ENCODE data around the gene RCC1. TPM values are rescaled to one million over a fixed set of nuclear protein-coding genes. Genes with fewer than 3 reads are reported as not detected.
"Not testable (repeated sequence)": the region's sequence is repeated elsewhere in the genome, so short reads cannot be mapped to it uniquely, and the experiment has no call there.

RCC1 gene
- total RNA-seq, 1 donor from 2014 or later = 20.5 TPM

GRCh38 chr1:28518000-28518744, 12.3 kb downstream of the RCC1 start:
- no peak for DNase-seq (ENCODE audit: low spot score)
- Mint-ChIP-seq H3K9me3 (ENCODE audit: low read depth) (no peaks in the 10 kb centered on the region), H3K4me1 (ENCODE audit: low read depth) (peaks cover 19% of the 10 kb centered on the region), H3K27me3 (ENCODE audit: low read depth) (no peaks in the 10 kb centered on the region), H3K4me3 (ENCODE audit: unreplicated experiment) (peak overlapping the region; percentile 78), H3K27ac (ENCODE audit: unreplicated experiment) (peak overlapping the region; percentile 91), H3K36me3 (ENCODE audit: low read depth) (no peaks in the 10 kb centered on the region)
- TF ChIP-seq, protein P1, sequence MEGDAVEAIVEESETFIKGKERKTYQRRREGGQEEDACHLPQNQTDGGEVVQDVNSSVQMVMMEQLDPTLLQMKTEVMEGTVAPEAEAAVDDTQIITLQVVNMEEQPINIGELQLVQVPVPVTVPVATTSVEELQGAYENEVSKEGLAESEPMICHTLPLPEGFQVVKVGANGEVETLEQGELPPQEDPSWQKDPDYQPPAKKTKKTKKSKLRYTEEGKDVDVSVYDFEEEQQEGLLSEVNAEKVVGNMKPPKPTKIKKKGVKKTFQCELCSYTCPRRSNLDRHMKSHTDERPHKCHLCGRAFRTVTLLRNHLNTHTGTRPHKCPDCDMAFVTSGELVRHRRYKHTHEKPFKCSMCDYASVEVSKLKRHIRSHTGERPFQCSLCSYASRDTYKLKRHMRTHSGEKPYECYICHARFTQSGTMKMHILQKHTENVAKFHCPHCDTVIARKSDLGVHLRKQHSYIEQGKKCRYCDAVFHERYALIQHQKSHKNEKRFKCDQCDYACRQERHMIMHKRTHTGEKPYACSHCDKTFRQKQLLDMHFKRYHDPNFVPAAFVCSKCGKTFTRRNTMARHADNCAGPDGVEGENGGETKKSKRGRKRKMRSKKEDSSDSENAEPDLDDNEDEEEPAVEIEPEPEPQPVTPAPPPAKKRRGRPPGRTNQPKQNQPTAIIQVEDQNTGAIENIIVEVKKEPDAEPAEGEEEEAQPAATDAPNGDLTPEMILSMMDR (IDR thresholded peaks at IDR 0.05) = peak; percentile 100

DNA sequence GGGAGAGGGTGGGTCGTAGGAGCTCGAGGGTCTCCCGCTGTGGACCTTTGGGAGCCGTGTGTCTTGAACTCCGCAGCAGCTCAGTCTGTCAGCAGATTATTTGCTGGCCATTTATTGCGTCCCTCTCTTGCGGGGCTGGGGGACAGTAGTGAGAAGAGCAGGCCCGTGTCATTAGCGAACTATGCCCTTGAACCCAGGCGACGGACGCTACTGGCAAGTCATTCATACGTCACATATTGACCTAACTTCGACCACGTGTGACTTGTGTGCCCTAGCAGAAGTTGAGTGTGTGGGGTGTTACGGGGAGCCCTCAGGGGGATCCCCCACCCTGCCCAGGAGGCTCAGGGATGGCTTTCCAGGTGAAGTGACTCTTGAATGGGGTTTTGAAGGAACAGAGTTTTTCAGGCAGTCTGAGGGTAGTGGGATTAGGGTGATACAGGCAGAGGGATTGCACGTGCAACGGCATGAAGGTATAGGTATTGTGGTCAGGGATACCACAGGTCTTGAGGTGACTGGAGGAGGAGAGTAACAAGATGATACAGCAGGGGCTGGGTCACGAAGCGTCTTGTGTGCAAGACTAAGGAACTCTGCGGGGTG, 13.0 kb downstream of the RCC1 start:
- Mint-ChIP-seq H3K27me3 (ENCODE audit: low read depth) (no peaks in the 10 kb centered on the region), H3K9me3 (ENCODE audit: low read depth) (no peaks in the 10 kb centered on the region), H3K4me1 (ENCODE audit: low read depth) (peaks cover 19% of the 10 kb centered on the region), H3K27ac (ENCODE audit: unreplicated experiment) (peak overlapping the region; percentile 74), H3K4me3 (ENCODE audit: unreplicated experiment) (peak overlapping the region; percentile 76), H3K36me3 (ENCODE audit: low read depth) (no peaks in the 10 kb centered on the region)
- TF ChIP-seq, protein P1 (IDR thresholded peaks at IDR 0.05) = no peak
- DNase-seq (ENCODE audit: low spot score) = no peak

- Mint-ChIP-seq H3K27me3 (ENCODE audit: low read depth) (no peaks in the 10 kb centered on the region), H3K27ac (ENCODE audit: unreplicated experiment) (no peak overlapping the region)
These were observed 14.3 kb downstream of the RCC1 start for GRCh38 chr1:28519946-28520725.

DNA sequence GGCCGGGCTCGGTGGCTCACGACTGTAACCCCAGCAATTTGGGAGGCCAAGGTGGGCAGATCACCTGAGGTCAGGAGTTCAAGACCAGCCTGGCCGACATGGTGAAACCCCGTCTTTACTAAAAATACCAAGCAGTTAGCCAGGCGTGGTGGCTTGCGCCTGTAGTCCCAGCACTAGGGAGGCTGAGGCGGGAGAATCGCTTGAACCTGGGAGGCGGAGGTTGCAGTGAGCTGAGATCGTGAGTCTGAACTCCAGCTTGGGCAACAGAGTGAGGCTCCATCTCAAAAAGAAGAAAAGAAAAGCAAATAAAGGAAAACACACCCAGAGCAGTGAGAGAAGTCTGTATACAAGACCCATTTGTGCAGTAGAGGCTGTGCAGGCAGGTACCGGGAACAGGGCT, 15.0 kb downstream of the RCC1 start:
- H3K4me1 Mint-ChIP-seq (ENCODE audit: low read depth) = peaks cover 19% of the 10 kb centered on the region
- H3K27ac Mint-ChIP-seq (ENCODE audit: unreplicated experiment) = not testable (repeated sequence)

More at GRCh38 chr1:28519946-28520725, 14.3 kb downstream of the RCC1 start:
- DNase-seq (ENCODE audit: low spot score) = no peak
- Mint-ChIP-seq H3K9me3 (ENCODE audit: low read depth) (no peaks in the 10 kb centered on the region), H3K36me3 (ENCODE audit: low read depth) (no peaks in the 10 kb centered on the region), H3K4me3 (ENCODE audit: unreplicated experiment) (no peak overlapping the region), H3K4me1 (ENCODE audit: low read depth) (peaks cover 19% of the 10 kb centered on the region)
- TF ChIP-seq, protein P1 (IDR thresholded peaks at IDR 0.05) = no peak

DNA sequence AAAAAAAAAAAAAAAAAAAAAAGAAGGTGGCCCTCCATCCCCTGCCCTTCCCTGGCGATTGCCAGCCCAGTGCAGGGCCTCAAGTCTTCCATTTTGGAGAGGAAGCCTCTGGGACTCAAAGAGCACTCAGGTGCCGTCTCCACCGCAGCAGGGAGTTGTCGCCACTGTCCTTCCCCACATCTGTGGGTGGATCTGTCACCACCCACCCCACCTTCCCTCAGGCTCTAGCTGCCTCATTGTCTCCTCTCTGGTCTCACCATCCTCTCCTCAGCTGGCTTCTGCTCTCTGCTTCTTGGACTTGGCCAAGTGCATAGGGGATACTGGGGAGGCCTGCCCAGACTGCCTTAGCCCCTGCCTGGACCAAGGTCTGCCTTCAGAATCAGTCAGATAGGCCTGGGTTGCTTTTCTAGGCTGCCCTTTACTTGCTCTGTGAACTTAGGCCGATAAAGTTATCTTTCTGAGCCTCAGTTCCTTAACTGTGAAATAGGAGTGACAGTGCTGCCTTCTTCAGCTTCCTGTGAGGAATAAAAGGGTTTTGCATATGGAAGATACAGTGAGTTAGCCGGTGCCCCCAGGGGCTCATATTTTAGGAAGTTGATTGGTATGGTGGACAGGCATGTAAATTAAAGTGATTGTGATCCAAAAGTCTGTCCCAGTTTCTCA, 15.8 kb downstream of the RCC1 start:
- H3K27ac Mint-ChIP-seq (ENCODE audit: unreplicated experiment) = no peak overlapping the region
- TF ChIP-seq, protein P1 (IDR thresholded peaks at IDR 0.05) = no peak
- no peak overlapping the region for H3K4me3 Mint-ChIP-seq (ENCODE audit: unreplicated experiment)
- H3K27me3 Mint-ChIP-seq (ENCODE audit: low read depth) = no peaks in the 10 kb centered on the region
- peaks cover 19% of the 10 kb centered on the region for H3K4me1 Mint-ChIP-seq (ENCODE audit: low read depth)
- DNase-seq (ENCODE audit: low spot score) = no peak
- no peaks in the 10 kb centered on the region for H3K9me3 Mint-ChIP-seq (ENCODE audit: low read depth)
- no peaks in the 10 kb centered on the region for H3K36me3 Mint-ChIP-seq (ENCODE audit: low read depth)

More for the DNA sequence above, 15.0 kb downstream of the RCC1 start:
- H3K9me3 Mint-ChIP-seq (ENCODE audit: low read depth); DNase-seq (ENCODE audit: low spot score); H3K36me3 Mint-ChIP-seq (ENCODE audit: low read depth); H3K27me3 Mint-ChIP-seq (ENCODE audit: low read depth); H3K4me3 Mint-ChIP-seq (ENCODE audit: unreplicated experiment): not testable (repeated sequence)

DNA sequence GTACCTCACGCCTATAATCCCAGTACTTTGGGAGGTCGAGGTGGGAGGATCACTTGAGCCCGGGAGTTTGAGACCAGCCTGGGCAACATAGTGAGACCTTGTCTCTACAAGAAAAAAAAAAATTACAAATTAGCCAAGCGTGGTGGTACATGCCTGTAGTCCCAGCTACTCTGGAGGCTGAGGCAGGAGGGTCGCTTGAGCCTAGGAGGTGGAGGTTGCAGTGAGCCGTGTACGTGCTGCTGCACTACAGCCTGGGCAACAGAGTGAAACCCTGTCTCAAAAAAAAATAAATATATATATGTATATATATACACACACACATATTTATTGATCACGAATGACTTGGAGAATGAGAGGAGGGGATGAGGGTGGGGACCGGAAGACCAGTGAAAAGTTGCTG, 16.7 kb downstream of the RCC1 start:
- not testable (repeated sequence) for H3K27me3 Mint-ChIP-seq (ENCODE audit: low read depth); DNase-seq (ENCODE audit: low spot score); H3K9me3 Mint-ChIP-seq (ENCODE audit: low read depth); H3K36me3 Mint-ChIP-seq (ENCODE audit: low read depth); H3K27ac Mint-ChIP-seq (ENCODE audit: unreplicated experiment); H3K4me3 Mint-ChIP-seq (ENCODE audit: unreplicated experiment)
- H3K4me1 Mint-ChIP-seq (ENCODE audit: low read depth) = peaks cover 14% of the 10 kb centered on the region

DNA sequence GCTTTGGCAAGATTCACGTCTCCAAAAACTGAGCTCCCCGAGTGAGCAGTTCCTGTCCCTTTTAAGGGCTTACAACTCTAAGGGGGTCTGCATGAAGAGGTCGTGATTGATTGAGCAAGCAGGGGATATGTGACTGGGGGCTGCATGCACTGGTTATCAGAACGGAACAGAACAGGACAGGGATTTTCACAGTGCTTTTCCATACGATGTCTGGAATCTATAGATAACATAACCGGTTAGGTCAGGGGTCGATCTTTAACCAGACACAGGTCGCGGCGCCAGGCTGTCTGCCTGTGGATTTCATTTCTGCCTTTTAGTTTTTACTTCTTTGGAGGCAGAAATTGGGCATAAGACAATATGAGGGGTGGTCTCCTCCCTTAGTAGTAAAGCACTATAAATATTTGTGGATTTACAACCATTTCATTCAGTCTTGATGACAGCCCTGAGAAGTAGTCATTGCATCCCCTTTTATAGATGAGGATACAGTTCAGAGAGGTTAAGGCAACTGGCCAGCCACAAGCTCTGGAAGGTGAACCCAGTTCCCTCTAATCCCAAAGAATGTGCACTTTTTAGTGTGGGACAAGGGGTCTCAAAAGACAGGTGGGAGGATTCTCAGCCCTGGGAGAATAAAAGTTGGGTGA, 19.3 kb downstream of the RCC1 start:
- H3K36me3 Mint-ChIP-seq (ENCODE audit: low read depth); H3K4me1 Mint-ChIP-seq (ENCODE audit: low read depth); H3K4me3 Mint-ChIP-seq (ENCODE audit: unreplicated experiment); DNase-seq (ENCODE audit: low spot score); H3K27ac Mint-ChIP-seq (ENCODE audit: unreplicated experiment); H3K9me3 Mint-ChIP-seq (ENCODE audit: low read depth); H3K27me3 Mint-ChIP-seq (ENCODE audit: low read depth): not testable (repeated sequence)
